Islet precursor cell (in vitro differentiated cells): ENCODE measurements around the gene SPRED2.
"Not testable (repeated sequence)": the region's sequence is repeated elsewhere in the genome, so short reads cannot be mapped to it uniquely, and the experiment has no call there.

Experiments used
- DNase-seq: peaks from one replicate; pipeline ENCODE4 v3.0.0-alpha.2; 2018

Gene SPRED2

GRCh38 chr2:65337915-65338314 is 94.5 kb downstream of the SPRED2 start:
- not testable (repeated sequence) for DNase-seq

GRCh38 chr2:65334714-65335113 is 97.7 kb downstream of the SPRED2 start:
- no peak for DNase-seq

GRCh38 chr2:65331336-65332025 is 100.9 kb downstream of the SPRED2 start:
- DNase-seq: no peak

GRCh38 chr2:65329525-65329924 is 102.9 kb downstream of the SPRED2 start:
- no peak for DNase-seq

GRCh38 chr2:65326276-65326675 is 106.1 kb downstream of the SPRED2 start:
- peak; percentile 76 for DNase-seq

- DNase-seq: no peak
Observed at GRCh38 chr2:65325066-65325465, 107.3 kb downstream of the SPRED2 start.

- no peak for DNase-seq
Observed at GRCh38 chr2:65320946-65321345, 111.5 kb downstream of the SPRED2 start.

- peak; percentile 83 for DNase-seq
Observed at GRCh38 chr2:65320042-65320725, 112.2 kb downstream of the SPRED2 start.

- no peak for DNase-seq
Observed at GRCh38 chr2:65319674-65320041, 112.7 kb downstream of the SPRED2 start.

GRCh38 chr2:65319072-65319673 is 113.2 kb downstream of the SPRED2 start:
- DNase-seq: no peak

- DNase-seq: no peak
Observed at GRCh38 chr2:65317841-65318240, 114.6 kb downstream of the SPRED2 start.

- not testable (repeated sequence) for DNase-seq
Observed at GRCh38 chr2:65317351-65317750, 115.0 kb downstream of the SPRED2 start.

GRCh38 chr2:65316072-65316471 is 116.3 kb downstream of the SPRED2 start:
- DNase-seq: peak; percentile 83

GRCh38 chr2:65314801-65315441 is 117.5 kb downstream of the SPRED2 start:
- no peak for DNase-seq

- DNase-seq: no peak
Observed at GRCh38 chr2:65313954-65314256, 118.5 kb downstream of the SPRED2 start.

- no peak for DNase-seq
Observed at GRCh38 chr2:65313126-65313953, 119.1 kb downstream of the SPRED2 start.

GRCh38 chr2:65311596-65311995 is 120.8 kb downstream of the SPRED2 start:
- DNase-seq: no peak

- no peak for DNase-seq
Observed at GRCh38 chr2:65311049-65311448, 121.3 kb downstream of the SPRED2 start.

GRCh38 chr2:65309699-65310098 is 122.7 kb downstream of the SPRED2 start:
- DNase-seq: peak; percentile 83

- DNase-seq: no peak
Observed at GRCh38 chr2:65305934-65306333, 126.5 kb downstream of the SPRED2 start.

GRCh38 chr2:65300761-65301711 is 131.4 kb downstream of the SPRED2 start:
- peak; percentile 82 for DNase-seq
